Measurements from ENCODE around the gene PLEKHS1.
"Not testable (repeated sequence)": the region's sequence is repeated elsewhere in the genome, so short reads cannot be mapped to it uniquely, and the experiment has no call there.

The PLEKHS1 gene

GRCh38 chr10:113791691-113792090 is 40.2 kb downstream of the PLEKHS1 start:
- DNase-seq (ENCODE audit: low read depth): no peak

- no peak for DNase-seq (ENCODE audit: low read depth)
These were observed 50.1 kb downstream of the PLEKHS1 start for GRCh38 chr10:113801569-113801968.

GRCh38 chr10:113802997-113803396 is 51.5 kb downstream of the PLEKHS1 start:
- no peak for DNase-seq (ENCODE audit: low read depth)

- DNase-seq (ENCODE audit: low read depth): no peak
These were observed 55.0 kb downstream of the PLEKHS1 start for GRCh38 chr10:113806503-113806902.

GRCh38 chr10:113808168-113808567 is 56.7 kb downstream of the PLEKHS1 start:
- no peak for DNase-seq (ENCODE audit: low read depth)

- not testable (repeated sequence) for DNase-seq (ENCODE audit: low read depth)
These were observed 63.2 kb downstream of the PLEKHS1 start for GRCh38 chr10:113814700-113815099.

- no peak for DNase-seq (ENCODE audit: low read depth)
These were observed 68.5 kb downstream of the PLEKHS1 start for GRCh38 chr10:113819989-113820388.

GRCh38 chr10:113820507-113820906 is 69.0 kb downstream of the PLEKHS1 start:
- DNase-seq (ENCODE audit: low read depth): no peak

- not testable (repeated sequence) for DNase-seq (ENCODE audit: low read depth)
These were observed 69.8 kb downstream of the PLEKHS1 start for GRCh38 chr10:113821306-113821705.

GRCh38 chr10:113822174-113822573 is 70.7 kb downstream of the PLEKHS1 start:
- DNase-seq (ENCODE audit: low read depth): no peak

GRCh38 chr10:113823389-113823788 is 71.9 kb downstream of the PLEKHS1 start:
- DNase-seq (ENCODE audit: low read depth): no peak

GRCh38 chr10:113825791-113826190 is 74.3 kb downstream of the PLEKHS1 start:
- no peak for DNase-seq (ENCODE audit: low read depth)

GRCh38 chr10:113828567-113828966 is 77.1 kb downstream of the PLEKHS1 start:
- not testable (repeated sequence) for DNase-seq (ENCODE audit: low read depth)
